Forelimb muscle (tissue), 1 donor: Measurements from ENCODE around the gene PPP2R5A. TPM values are rescaled to one million over a fixed set of nuclear protein-coding genes. Genes with fewer than 3 reads are reported as not detected.

Experiments
- polyA plus RNA-seq: library from polyadenylated mRNA; unstranded; fragments of 120-200 nt; gene quantifications from one replicate; pipeline ENCODE4 v1.2.1, GENCODE V29; 2013; ENCODE audit not compliant: insufficient read length

Gene PPP2R5A
- polyA plus RNA-seq, 1 donor = 27.7 TPM

Other genes with a start within 250 kb of the PPP2R5A start
- 13.5 TPM for gene INTS7, start 249.9 kb upstream of the PPP2R5A start, polyA plus RNA-seq
- 7.6 TPM for gene DTL, start 249.7 kb upstream of the PPP2R5A start, polyA plus RNA-seq
- 6.1 TPM for gene PACC1, start 129.5 kb downstream of the PPP2R5A start, polyA plus RNA-seq
- 70.2 TPM for gene NENF, start 147.5 kb downstream of the PPP2R5A start, polyA plus RNA-seq